ENCODE results near the gene ENDOV.

The ENDOV gene

GRCh38 chr17:80414508-80414802, 512 bp upstream of the ENDOV start:
- H3K4me1 ChIP-seq (ENCODE audit: insufficient read depth, low read length, poor library complexity, severe bottlenecking): peaks cover 7% of the 10 kb centered on the region
- H4K20me1 ChIP-seq (ENCODE audit: insufficient read depth, low read length, poor library complexity, severe bottlenecking): peaks cover 8% of the 10 kb centered on the region
- H3K4me3 ChIP-seq (ENCODE audit: low read length, poor library complexity, severe bottlenecking): peak overlapping the region; percentile 93
- no peaks in the 10 kb centered on the region for H3K9me3 ChIP-seq (ENCODE audit: insufficient read depth, low read depth, low read length)
- H3K36me3 ChIP-seq (ENCODE audit: insufficient read depth, low read length): no peaks in the 10 kb centered on the region
- H3K9ac ChIP-seq (ENCODE audit: low read depth, low read length, poor library complexity, severe bottlenecking): peak overlapping the region; percentile 76
- H3K4me2 ChIP-seq (ENCODE audit: low read depth, low read length, poor library complexity, severe bottlenecking): peak overlapping the region; percentile 91
- H3K27me3 ChIP-seq (ENCODE audit: insufficient read depth, low read length, poor library complexity, severe bottlenecking): no peaks in the 10 kb centered on the region
- TF ChIP-seq EZH2phosphoT487 (IDR thresholded peaks at IDR 0.05; ENCODE audit: borderline replicate concordance) (no peak), CTCF (conservative IDR thresholded peaks at IDR 0.05; ENCODE audit: low read length) (no peak)
- H3K79me2 ChIP-seq (ENCODE audit: insufficient read depth, low read length): peaks cover 11% of the 10 kb centered on the region; the same call in 1 of the 2 replicates
- peak overlapping the region; percentile 98 for H2AFZ ChIP-seq (ENCODE audit: low read length)
- H3K9me2 ChIP-seq (replicated peaks; ENCODE audit: low read depth, low read length): no peaks in the 10 kb centered on the region
- 0 out of 2 replicates have a peak, but pooled peaks cover 3% of the 10 kb centered on the region for H3F3A ChIP-seq (ENCODE audit: low read depth)

GRCh38 chr17:80415626-80416137, 715 bp downstream of the ENDOV start:
- H2AFZ ChIP-seq (ENCODE audit: low read length): peak overlapping the region; percentile 98
- peak overlapping the region; percentile 93 for H3K4me3 ChIP-seq (ENCODE audit: low read length, poor library complexity, severe bottlenecking)
- no peaks in the 10 kb centered on the region for H3K9me2 ChIP-seq (replicated peaks; ENCODE audit: low read depth, low read length)
- H3K27me3 ChIP-seq (ENCODE audit: insufficient read depth, low read length, poor library complexity, severe bottlenecking): no peaks in the 10 kb centered on the region
- H3K9ac ChIP-seq (ENCODE audit: low read depth, low read length, poor library complexity, severe bottlenecking): peak overlapping the region; percentile 76
- TF ChIP-seq EZH2phosphoT487 (IDR thresholded peaks at IDR 0.05; ENCODE audit: borderline replicate concordance) (no peak), CTCF (conservative IDR thresholded peaks at IDR 0.05; ENCODE audit: low read length) (no peak)
- H3K79me2 ChIP-seq (ENCODE audit: insufficient read depth, low read length): peaks cover 11% of the 10 kb centered on the region; the same call in 1 of the 2 replicates
- no peaks in the 10 kb centered on the region for H3K9me3 ChIP-seq (ENCODE audit: insufficient read depth, low read depth, low read length)
- peak overlapping the region; percentile 91 for H3K4me2 ChIP-seq (ENCODE audit: low read depth, low read length, poor library complexity, severe bottlenecking)
- H3F3A ChIP-seq (ENCODE audit: low read depth): 0 out of 2 replicates have a peak, but pooled peaks cover 3% of the 10 kb centered on the region
- H4K20me1 ChIP-seq (ENCODE audit: insufficient read depth, low read length, poor library complexity, severe bottlenecking): peaks cover 8% of the 10 kb centered on the region
- no peaks in the 10 kb centered on the region for H3K36me3 ChIP-seq (ENCODE audit: insufficient read depth, low read length)
- H3K4me1 ChIP-seq (ENCODE audit: insufficient read depth, low read length, poor library complexity, severe bottlenecking): peaks cover 7% of the 10 kb centered on the region

GRCh38 chr17:80416260-80416939, 1.4 kb downstream of the ENDOV start:
- H3K9ac ChIP-seq (ENCODE audit: low read depth, low read length, poor library complexity, severe bottlenecking): peak overlapping the region; percentile 76
- H3K79me2 ChIP-seq (ENCODE audit: insufficient read depth, low read length): peaks cover 11% of the 10 kb centered on the region; the same call in 1 of the 2 replicates
- H3K27me3 ChIP-seq (ENCODE audit: insufficient read depth, low read length, poor library complexity, severe bottlenecking): no peaks in the 10 kb centered on the region
- peaks cover 7% of the 10 kb centered on the region for H3K4me1 ChIP-seq (ENCODE audit: insufficient read depth, low read length, poor library complexity, severe bottlenecking)
- no peak overlapping the region for H2AFZ ChIP-seq (ENCODE audit: low read length)
- peak overlapping the region; percentile 91 for H3K4me2 ChIP-seq (ENCODE audit: low read depth, low read length, poor library complexity, severe bottlenecking)
- H3K9me2 ChIP-seq (replicated peaks; ENCODE audit: low read depth, low read length): no peaks in the 10 kb centered on the region
- H3K36me3 ChIP-seq (ENCODE audit: insufficient read depth, low read length): no peaks in the 10 kb centered on the region
- peak overlapping the region; percentile 93 for H3K4me3 ChIP-seq (ENCODE audit: low read length, poor library complexity, severe bottlenecking)
- H3F3A ChIP-seq (ENCODE audit: low read depth): 0 out of 2 replicates have a peak, but pooled peaks cover 3% of the 10 kb centered on the region
- peaks cover 8% of the 10 kb centered on the region for H4K20me1 ChIP-seq (ENCODE audit: insufficient read depth, low read length, poor library complexity, severe bottlenecking)
- TF ChIP-seq EZH2phosphoT487 (IDR thresholded peaks at IDR 0.05; ENCODE audit: borderline replicate concordance): no peak
- TF ChIP-seq CTCF (conservative IDR thresholded peaks at IDR 0.05; ENCODE audit: low read length): no peak
- H3K9me3 ChIP-seq (ENCODE audit: insufficient read depth, low read depth, low read length): no peaks in the 10 kb centered on the region

Measured in Loucy (cell line).